HCT116 (cell line): Measurements from ENCODE around the gene S100A2.

Experiments
- EGR1 ChIP-seq: IDR thresholded peaks from 2 replicates; pipeline ENCODE4 v1.6.1; 2012; ENCODE audit warnings: low read depth
- EZH2 ChIP-seq: fragments of 200-600 bp; sonication (generic); IDR thresholded peaks from 2 replicates; pipeline ENCODE4 v1.6.1; 2017; ENCODE audit warnings: antibody characterized with exemption, mixed run types
- EZH2phosphoT487 ChIP-seq: fragments of 200-600 bp; IDR thresholded peaks from 2 replicates; pipeline ENCODE4 v1.6.1; 2018; ENCODE audit warnings: antibody characterized with exemption, borderline replicate concordance
- POLR2A ChIP-seq: IDR thresholded peaks from 2 replicates; pipeline ENCODE4 v1.7.0; 2011; ENCODE audit warnings: borderline replicate concordance; ENCODE audit not compliant: insufficient read depth, insufficient read length; ENCODE audit errors: extremely low read depth
- POLR2AphosphoS5 ChIP-seq: IDR thresholded peaks from 2 replicates; pipeline ENCODE4 v1.6.1; 2011; ENCODE audit warnings: mild to moderate bottlenecking, low read depth, low read length, moderate library complexity
- ZNF274 ChIP-seq: fragments of 200-500 bp; sonication (Bioruptor generic); IDR thresholded peaks from 2 replicates; pipeline ENCODE4 v1.6.1; 2014; ENCODE audit warnings: mild to moderate bottlenecking, low read depth, low read length, inconsistent platforms
- TF ChIP-seq, protein P1 (sequence below), 3 experiments: fragments of 200-600 bp in 1 of 3; sonication (generic) in 1 of 3; IDR thresholded peaks in 2 of 3; conservative IDR thresholded peaks in 1 of 3; 2 replicates each; pipeline ENCODE4 v1.5.1; 2012 to 2017; ENCODE audit warnings: low read depth in 2 of 3, low read length in 2 of 3, antibody characterized with exemption in 1 of 3, borderline replicate concordance in 1 of 3, control low read depth in 1 of 3, mild to moderate bottlenecking in 1 of 3, mixed read lengths in 1 of 3, mixed run types in 1 of 3, moderate library complexity in 1 of 3; ENCODE audit not compliant: insufficient read depth in 1 of 3
- TF ChIP-seq, protein P2 (sequence below): IDR thresholded peaks from 2 replicates; pipeline ENCODE4 v1.6.1; 2012
- TF ChIP-seq, protein P3 (sequence below): IDR thresholded peaks from 2 replicates; pipeline ENCODE4 v1.6.1; 2012; ENCODE audit warnings: low read depth

GRCh38 chr1:153608742-153609584 lies 43.3 kb upstream of the S100A2 start:
- TF ChIP-seq, protein P1, sequence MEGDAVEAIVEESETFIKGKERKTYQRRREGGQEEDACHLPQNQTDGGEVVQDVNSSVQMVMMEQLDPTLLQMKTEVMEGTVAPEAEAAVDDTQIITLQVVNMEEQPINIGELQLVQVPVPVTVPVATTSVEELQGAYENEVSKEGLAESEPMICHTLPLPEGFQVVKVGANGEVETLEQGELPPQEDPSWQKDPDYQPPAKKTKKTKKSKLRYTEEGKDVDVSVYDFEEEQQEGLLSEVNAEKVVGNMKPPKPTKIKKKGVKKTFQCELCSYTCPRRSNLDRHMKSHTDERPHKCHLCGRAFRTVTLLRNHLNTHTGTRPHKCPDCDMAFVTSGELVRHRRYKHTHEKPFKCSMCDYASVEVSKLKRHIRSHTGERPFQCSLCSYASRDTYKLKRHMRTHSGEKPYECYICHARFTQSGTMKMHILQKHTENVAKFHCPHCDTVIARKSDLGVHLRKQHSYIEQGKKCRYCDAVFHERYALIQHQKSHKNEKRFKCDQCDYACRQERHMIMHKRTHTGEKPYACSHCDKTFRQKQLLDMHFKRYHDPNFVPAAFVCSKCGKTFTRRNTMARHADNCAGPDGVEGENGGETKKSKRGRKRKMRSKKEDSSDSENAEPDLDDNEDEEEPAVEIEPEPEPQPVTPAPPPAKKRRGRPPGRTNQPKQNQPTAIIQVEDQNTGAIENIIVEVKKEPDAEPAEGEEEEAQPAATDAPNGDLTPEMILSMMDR (IDR thresholded peaks at IDR 0.05 in 2 of 3, conservative IDR thresholded peaks at IDR 0.05 in 1 of 3; ENCODE audit: borderline replicate concordance in 1 of 3, insufficient read depth in 1 of 3, low read depth in 2 of 3, low read length in 2 of 3), result no peak
- peak; percentile 34 for TF ChIP-seq POLR2A
- TF ChIP-seq EZH2phosphoT487, result no peak
- peak; percentile 83 for TF ChIP-seq POLR2AphosphoS5
- TF ChIP-seq, protein P2, sequence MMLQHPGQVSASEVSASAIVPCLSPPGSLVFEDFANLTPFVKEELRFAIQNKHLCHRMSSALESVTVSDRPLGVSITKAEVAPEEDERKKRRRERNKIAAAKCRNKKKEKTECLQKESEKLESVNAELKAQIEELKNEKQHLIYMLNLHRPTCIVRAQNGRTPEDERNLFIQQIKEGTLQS, result no peak
- no peak for TF ChIP-seq ZNF274
- TF ChIP-seq, protein P3, sequence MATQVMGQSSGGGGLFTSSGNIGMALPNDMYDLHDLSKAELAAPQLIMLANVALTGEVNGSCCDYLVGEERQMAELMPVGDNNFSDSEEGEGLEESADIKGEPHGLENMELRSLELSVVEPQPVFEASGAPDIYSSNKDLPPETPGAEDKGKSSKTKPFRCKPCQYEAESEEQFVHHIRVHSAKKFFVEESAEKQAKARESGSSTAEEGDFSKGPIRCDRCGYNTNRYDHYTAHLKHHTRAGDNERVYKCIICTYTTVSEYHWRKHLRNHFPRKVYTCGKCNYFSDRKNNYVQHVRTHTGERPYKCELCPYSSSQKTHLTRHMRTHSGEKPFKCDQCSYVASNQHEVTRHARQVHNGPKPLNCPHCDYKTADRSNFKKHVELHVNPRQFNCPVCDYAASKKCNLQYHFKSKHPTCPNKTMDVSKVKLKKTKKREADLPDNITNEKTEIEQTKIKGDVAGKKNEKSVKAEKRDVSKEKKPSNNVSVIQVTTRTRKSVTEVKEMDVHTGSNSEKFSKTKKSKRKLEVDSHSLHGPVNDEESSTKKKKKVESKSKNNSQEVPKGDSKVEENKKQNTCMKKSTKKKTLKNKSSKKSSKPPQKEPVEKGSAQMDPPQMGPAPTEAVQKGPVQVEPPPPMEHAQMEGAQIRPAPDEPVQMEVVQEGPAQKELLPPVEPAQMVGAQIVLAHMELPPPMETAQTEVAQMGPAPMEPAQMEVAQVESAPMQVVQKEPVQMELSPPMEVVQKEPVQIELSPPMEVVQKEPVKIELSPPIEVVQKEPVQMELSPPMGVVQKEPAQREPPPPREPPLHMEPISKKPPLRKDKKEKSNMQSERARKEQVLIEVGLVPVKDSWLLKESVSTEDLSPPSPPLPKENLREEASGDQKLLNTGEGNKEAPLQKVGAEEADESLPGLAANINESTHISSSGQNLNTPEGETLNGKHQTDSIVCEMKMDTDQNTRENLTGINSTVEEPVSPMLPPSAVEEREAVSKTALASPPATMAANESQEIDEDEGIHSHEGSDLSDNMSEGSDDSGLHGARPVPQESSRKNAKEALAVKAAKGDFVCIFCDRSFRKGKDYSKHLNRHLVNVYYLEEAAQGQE, result no peak
- no peak for TF ChIP-seq EGR1
- TF ChIP-seq EZH2, result no peak
